WTC11 (cell line): ENCODE results near the gene AJAP1.

Experiments
- CTCF ChIP-seq: fragments of 200-600 bp; IDR thresholded peaks from 2 replicates; pipeline ENCODE4 v1.8.0; 2022; ENCODE audit warnings: antibody characterized with exemption
- GABPB1 ChIP-seq: sonication (generic); formaldehyde crosslinking; IDR thresholded peaks from 2 replicates; pipeline ENCODE4 v1.8.1; 2023; ENCODE audit warnings: mild to moderate bottlenecking, missing genetic modification reagents
- TCF7 ChIP-seq: sonication (generic); formaldehyde crosslinking; IDR thresholded peaks from 2 replicates; pipeline ENCODE4 v1.8.0; 2022; ENCODE audit warnings: mild to moderate bottlenecking, low read depth, missing genetic modification reagents, moderate library complexity
- ZNF232 ChIP-seq: sonication (generic); formaldehyde crosslinking; IDR thresholded peaks from 2 replicates; pipeline ENCODE4 v1.8.0; 2022; ENCODE audit warnings: mild to moderate bottlenecking, missing genetic modification reagents
- TF ChIP-seq, protein P1 (sequence below): sonication (generic); formaldehyde crosslinking; conservative IDR thresholded peaks from 2 replicates; pipeline ENCODE4 v1.8.1; 2022; ENCODE audit warnings: mild to moderate bottlenecking, missing genetic modification reagents

DNA sequence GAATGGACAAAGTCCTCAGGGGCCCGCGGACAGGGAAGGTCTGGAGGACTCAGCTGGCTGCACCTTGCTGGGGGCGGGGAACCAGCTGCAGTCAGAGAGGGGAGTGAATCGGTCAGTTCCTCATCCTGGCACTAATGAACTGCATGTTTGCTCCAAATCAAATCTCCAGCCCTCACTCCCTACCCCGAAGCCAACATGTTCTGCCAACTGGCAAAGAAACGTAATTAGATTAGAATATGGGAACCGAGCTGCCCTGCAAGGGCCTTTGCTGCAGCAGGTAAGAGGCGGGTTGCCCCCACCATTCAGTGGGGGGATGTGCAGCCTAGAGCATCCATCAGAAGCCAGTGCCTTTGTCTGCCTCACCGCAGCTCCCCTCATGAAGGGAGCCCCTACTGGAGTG lies 121.1 kb downstream of the AJAP1 start:
- TF ChIP-seq, protein P1, sequence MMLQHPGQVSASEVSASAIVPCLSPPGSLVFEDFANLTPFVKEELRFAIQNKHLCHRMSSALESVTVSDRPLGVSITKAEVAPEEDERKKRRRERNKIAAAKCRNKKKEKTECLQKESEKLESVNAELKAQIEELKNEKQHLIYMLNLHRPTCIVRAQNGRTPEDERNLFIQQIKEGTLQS (CRISPR knock-in tag): no peak
- TF ChIP-seq GABPB1 (CRISPR knock-in tag): no peak
- no peak for TF ChIP-seq TCF7
- TF ChIP-seq CTCF: no peak
- TF ChIP-seq ZNF232 (CRISPR knock-in tag): no peak
